GM12864 (cell line): ENCODE results near the gene PIK3R2.
A peak's percentile ranks its signal among the peaks of the same experiment; 100 is the strongest.
"Not testable (repeated sequence)": the region's sequence is repeated elsewhere in the genome, so short reads cannot be mapped to it uniquely, and the experiment has no call there.

Experiments
- DNase-seq: peaks from one replicate; pipeline ENCODE4 v3.0.0-alpha.2; 2011; ENCODE audit warnings: low read depth
- H3K4me3 ChIP-seq: 2 replicates; pipeline ENCODE4 v1.5.1; 2011; ENCODE audit warnings: mild to moderate bottlenecking, low read depth, low read length, control low read depth
- CTCF ChIP-seq: IDR thresholded peaks from 2 replicates; pipeline ENCODE4 v1.5.1; 2011; ENCODE audit warnings: low read depth, mild to moderate bottlenecking, moderate library complexity, low read length, control low read depth, inconsistent platforms; ENCODE audit errors: missing control alignments

PIK3R2 gene

GRCh38 chr19:18205200-18205892 lies 52.4 kb downstream of the PIK3R2 start:
- TF ChIP-seq CTCF = no peak
- DNase-seq = no peak
- peak overlapping the region; percentile 76 for H3K4me3 ChIP-seq

GRCh38 chr19:18206018-18206417 lies 53.1 kb downstream of the PIK3R2 start:
- H3K4me3 ChIP-seq = no peak overlapping the region
- no peak for DNase-seq
- no peak for TF ChIP-seq CTCF

GRCh38 chr19:18208098-18208951 lies 55.4 kb downstream of the PIK3R2 start:
- peak; percentile 67 for TF ChIP-seq CTCF
- DNase-seq = no peak

GRCh38 chr19:18209912-18210311 lies 56.9 kb downstream of the PIK3R2 start:
- H3K4me3 ChIP-seq, DNase-seq: not testable (repeated sequence)

More at GRCh38 chr19:18208098-18208951, 55.4 kb downstream of the PIK3R2 start:
- H3K4me3 ChIP-seq = no peak overlapping the region

- TF ChIP-seq CTCF = no peak
- H3K4me3 ChIP-seq = no peak overlapping the region
- no peak for DNase-seq
Measured at GRCh38 chr19:18211683-18212082, 58.7 kb downstream of the PIK3R2 start.

- no peak for TF ChIP-seq CTCF
- DNase-seq = no peak
- H3K4me3 ChIP-seq = no peak overlapping the region
Measured at GRCh38 chr19:18214779-18215433, 61.9 kb downstream of the PIK3R2 start.

- no peak for DNase-seq
- H3K4me3 ChIP-seq = no peak overlapping the region
- TF ChIP-seq CTCF = no peak
Measured at GRCh38 chr19:18216789-18217188, 63.8 kb downstream of the PIK3R2 start.
